IMR-90 (cell line): ENCODE data around the gene TGM5. TPM values are rescaled to one million over a fixed set of nuclear protein-coding genes. Genes with fewer than 3 reads are reported as not detected.

Source experiments
- ATAC-seq: fragments of 200-7000 bp; cut with Tn5 transposase; 2 replicates; pipeline ENCODE4 v1.9.1; 2020; ENCODE audit warnings: low read depth, mild to moderate bottlenecking, moderate library complexity
- BruUV-seq: library from RNA; stranded (reverse); fragments of 400-500 nt; replicated peaks from 2 replicates; lab custom pipeline; 2021; lab: Mats Ljungman, UMichigan
- CTCF ChIA-PET: fragments of 300-600 bp; formaldehyde crosslinking; extraction: SDS; loops from one replicate; lab custom pipeline; 2021; ENCODE audit warnings: antibody characterized with exemption; lab: Yijun Ruan, JAX
- POLR2A ChIA-PET: fragments of 300-600 bp; sonication (Branson Sonifier 250); formaldehyde crosslinking; loops from one replicate; lab custom pipeline; 2022; ENCODE audit warnings: antibody characterized with exemption; ENCODE audit not compliant: unreplicated experiment; lab: Charles Lee
- DNase-seq: peaks from one replicate; pipeline ENCODE4 v3.0.0; 2013
- H2AFZ ChIP-seq: replicated peaks from 2 replicates; pipeline ENCODE3; 2013; ENCODE audit warnings: low read length, mild to moderate bottlenecking; ENCODE audit not compliant: poor library complexity
- H2AK5ac ChIP-seq: 2 replicates; pipeline ENCODE4 v1.6.1; 2013; ENCODE audit warnings: low read depth, low read length, inconsistent platforms
- H2AK9ac ChIP-seq: replicated peaks from 2 replicates; pipeline ENCODE3; 2013; ENCODE audit warnings: mild to moderate bottlenecking, low read depth, low read length, moderate library complexity; ENCODE audit not compliant: poor library complexity
- H2BK120ac ChIP-seq: 2 replicates; pipeline ENCODE4 v1.6.1; 2013; ENCODE audit warnings: low read depth, low read length, inconsistent platforms
- H2BK15ac ChIP-seq: 3 replicates; pipeline ENCODE4 v1.6.1; 2013; ENCODE audit warnings: low read depth, low read length, inconsistent platforms
- H2BK20ac ChIP-seq: 2 replicates; pipeline ENCODE4 v1.6.1; 2013; ENCODE audit warnings: low read depth, mild to moderate bottlenecking, inconsistent platforms, low read length, moderate library complexity
- H2BK5ac ChIP-seq: 2 replicates; pipeline ENCODE4 v1.6.1; 2013; ENCODE audit warnings: mild to moderate bottlenecking, low read depth, low read length, inconsistent platforms; ENCODE audit not compliant: poor library complexity, severe bottlenecking
- H3K14ac ChIP-seq: replicated peaks from 2 replicates; pipeline ENCODE4 v1.6.1; 2013; ENCODE audit warnings: low read depth, low read length, inconsistent platforms
- H3K18ac ChIP-seq: 2 replicates; pipeline ENCODE4 v1.6.1; 2013; ENCODE audit warnings: low read depth, low read length, control low read depth
- H3K23ac ChIP-seq: 2 replicates; pipeline ENCODE4 v1.6.1; 2013; ENCODE audit warnings: low read depth, low read length, inconsistent platforms
- H3K27ac ChIP-seq: 2 replicates; pipeline ENCODE4 v1.5.1; 2013; ENCODE audit warnings: mild to moderate bottlenecking, control low read depth, low read length; ENCODE audit not compliant: insufficient read depth
- H3K27me3 ChIP-seq: 2 replicates; pipeline ENCODE4 v1.6.1; 2013; ENCODE audit warnings: low read length; ENCODE audit not compliant: control insufficient read depth, insufficient read depth
- H3K36me3 ChIP-seq: 2 replicates; pipeline ENCODE4 v1.6.1; 2013; ENCODE audit warnings: low read length, mixed read lengths; ENCODE audit not compliant: control insufficient read depth, insufficient read depth
- H3K4ac ChIP-seq: 2 replicates; pipeline ENCODE4 v1.6.1; 2013; ENCODE audit warnings: low read depth, low read length, inconsistent platforms
- H3K4me1 ChIP-seq: 2 replicates; pipeline ENCODE4 v1.6.1; 2013; ENCODE audit warnings: low read length, mixed read lengths; ENCODE audit not compliant: control insufficient read depth, insufficient read depth
- H3K4me2 ChIP-seq: 2 replicates; pipeline ENCODE4 v1.6.1; 2013; ENCODE audit warnings: low read depth, mild to moderate bottlenecking, control low read depth, low read length, moderate library complexity
- H3K4me3 ChIP-seq: 2 replicates; pipeline ENCODE4 v1.5.1; 2013; ENCODE audit warnings: low read depth, mild to moderate bottlenecking, control low read depth, low read length, moderate library complexity; ENCODE audit not compliant: insufficient read depth
- H3K56ac ChIP-seq: 2 replicates; pipeline ENCODE4 v1.6.1; 2013; ENCODE audit warnings: low read length, inconsistent platforms; ENCODE audit not compliant: insufficient read depth; ENCODE audit errors: extremely low read depth
- H3K79me1 ChIP-seq, 2 experiments: 2 replicates each; pipeline ENCODE4 v1.6.1; 2013; ENCODE audit warnings: low read length in 2 of 2, inconsistent platforms in 1 of 2, low read depth in 1 of 2
- H3K9ac ChIP-seq: 2 replicates; pipeline ENCODE4 v1.6.1; 2013; ENCODE audit warnings: low read depth, low read length, control low read depth
- H3K9me1 ChIP-seq: 2 replicates; pipeline ENCODE4 v1.6.1; 2013; ENCODE audit warnings: low read length, inconsistent platforms; ENCODE audit not compliant: insufficient read depth
- H3K9me3 ChIP-seq: 2 replicates; pipeline ENCODE4 v1.6.1; 2013; ENCODE audit warnings: low read length; ENCODE audit not compliant: control insufficient read depth, insufficient read depth
- H4K20me1 ChIP-seq: 2 replicates; pipeline ENCODE4 v1.6.1; 2013; ENCODE audit warnings: low read length, inconsistent platforms; ENCODE audit not compliant: insufficient read depth
- H4K5ac ChIP-seq: 2 replicates; pipeline ENCODE4 v1.6.1; 2013; ENCODE audit warnings: mild to moderate bottlenecking, low read depth, low read length, control low read depth
- H4K8ac ChIP-seq, 2 experiments: 2 replicates each; pipeline ENCODE4 v1.6.1; 2013; ENCODE audit warnings: low read depth in 2 of 2, low read length in 2 of 2, control low read depth in 1 of 2, inconsistent platforms in 1 of 2
- H4K91ac ChIP-seq: 2 replicates; pipeline ENCODE4 v1.6.1; 2013; ENCODE audit warnings: low read depth, low read length, inconsistent platforms; ENCODE audit not compliant: insufficient read depth
- BHLHE40 ChIP-seq: fragments of 150-350 bp; IDR thresholded peaks from 2 replicates; pipeline ENCODE4 v1.6.1; 2016; ENCODE audit warnings: mild to moderate bottlenecking, low read depth, low read length
- CEBPB ChIP-seq: IDR thresholded peaks from 2 replicates; pipeline ENCODE4 v1.6.1; 2012; ENCODE audit warnings: low read depth, low read length, improper control_type of control experiment
- CHD1 ChIP-seq: IDR thresholded peaks from 2 replicates; pipeline ENCODE4 v1.6.1; 2012; ENCODE audit warnings: low read depth, low read length, improper control_type of control experiment
- CTCF ChIP-seq: conservative IDR thresholded peaks from 2 replicates; pipeline ENCODE4 v1.5.1; 2012; ENCODE audit warnings: mild to moderate bottlenecking, low read depth, low read length, improper control_type of control experiment
- ELK1 ChIP-seq: fragments of 150-350 bp; IDR thresholded peaks from 2 replicates; pipeline ENCODE4 v1.6.1; 2016; ENCODE audit warnings: low read depth, mild to moderate bottlenecking, low read length, moderate library complexity, borderline replicate concordance
- FOS ChIP-seq: fragments of 150-350 bp; IDR thresholded peaks from 2 replicates; pipeline ENCODE4 v1.6.1; 2016; ENCODE audit warnings: low read depth, low read length
- MAFK ChIP-seq: IDR thresholded peaks from 2 replicates; pipeline ENCODE4 v1.6.1; 2012; ENCODE audit warnings: low read depth, low read length, improper control_type of control experiment
- MAZ ChIP-seq: IDR thresholded peaks from 2 replicates; pipeline ENCODE4 v1.6.1; 2012; ENCODE audit warnings: low read depth, mild to moderate bottlenecking, low read length, improper control_type of control experiment, moderate library complexity, borderline replicate concordance
- MXI1 ChIP-seq: IDR thresholded peaks from 2 replicates; pipeline ENCODE4 v1.6.1; 2012; ENCODE audit warnings: low read depth, mild to moderate bottlenecking, low read length, moderate library complexity, borderline replicate concordance
- NFE2L2 ChIP-seq: fragments of 150-350 bp; IDR thresholded peaks from 2 replicates; pipeline ENCODE4 v1.6.1; 2016; ENCODE audit warnings: low read depth, mild to moderate bottlenecking, low read length
- POLR2A ChIP-seq: IDR thresholded peaks from 2 replicates; pipeline ENCODE4 v1.6.1; 2012; ENCODE audit warnings: mild to moderate bottlenecking, low read depth, low read length
- RAD21 ChIP-seq: IDR thresholded peaks from 2 replicates; pipeline ENCODE4 v1.6.1; 2012; ENCODE audit warnings: low read length, improper control_type of control experiment
- RCOR1 ChIP-seq: IDR thresholded peaks from 2 replicates; pipeline ENCODE4 v1.6.1; 2012; ENCODE audit warnings: mild to moderate bottlenecking, low read length, improper control_type of control experiment; ENCODE audit not compliant: insufficient replicate concordance
- RFX5 ChIP-seq: IDR thresholded peaks from 2 replicates; pipeline ENCODE4 v1.8.0; 2012; ENCODE audit warnings: low read depth, mild to moderate bottlenecking, low read length, moderate library complexity
- SMC3 ChIP-seq: fragments of 150-350 bp; IDR thresholded peaks from 2 replicates; pipeline ENCODE4 v1.6.1; 2016; ENCODE audit warnings: low read depth, mild to moderate bottlenecking, antibody characterized with exemption, low read length, moderate library complexity
- USF2 ChIP-seq: fragments of 150-350 bp; IDR thresholded peaks from 2 replicates; pipeline ENCODE4 v1.6.1; 2017; ENCODE audit warnings: mild to moderate bottlenecking, antibody characterized with exemption, low read length, low read depth
- WGBS, 2 experiments: methylation state at CpG; one replicate each; pipeline versions ENCODE4 v1.1.5 to v1.1.7; 2013; ENCODE audit warnings: missing lambda C conversion rate in 2 of 2; ENCODE audit not compliant: insufficient read length in 1 of 2; ENCODE audit errors: extremely low coverage in 2 of 2; 5-methylcytosine and 5-hydroxymethylcytosine counted together
- dilution Hi-C: fragments of 300-500 bp; cut with HindIII; formaldehyde crosslinking; loops from one replicate; pipeline ENCODE4 v1.14.3; 2018; ENCODE audit warnings: low sequenced_read_pairs; ENCODE audit not compliant: unreplicated experiment
- in situ Hi-C: fragments of 300-500 bp; cut with MboI; formaldehyde crosslinking; loops from 3 replicates; pipeline ENCODE4 v1.14.3; 2019; ENCODE audit warnings: low sequenced_read_pairs, inconsistent platforms, mixed read lengths
- intact Hi-C: fragments of 100-400 bp; cut with micrococcal nuclease; formaldehyde crosslinking; loops from 2 replicates; pipeline ENCODE4 v1.10.0; 2022
- polyA plus RNA-seq, 3 experiments: library from polyadenylated mRNA; depleted of rRNA; stranded (reverse); fragments of >200 nt; gene quantifications; 2 replicates each; pipeline ENCODE4 v1.2.3, GENCODE V29; 2012; ENCODE audit warnings: low replicate concordance in 1 of 3
- total RNA-seq: library from RNA; depleted of rRNA; stranded (reverse); fragments of >200 nt; gene quantifications from 2 replicates; pipeline ENCODE4 v1.2.3, GENCODE V29; 2012

The TGM5 gene
- total and polyA plus RNA-seq, 2 of the 4 experiments (the other 2 are of a cell fraction) = not detected

- H3K27me3 ChIP-seq = peaks cover 48% of the 10 kb centered on the region
- ChIA-PET CTCF (no interaction called here), POLR2A (no interaction called here)
- H3K27ac ChIP-seq = no peak overlapping the region
- H2BK15ac ChIP-seq = no peak overlapping the region
- no peak overlapping the region for H4K8ac ChIP-seq
- dilution Hi-C loops (no loop called here), in situ Hi-C loops (no loop called here), intact Hi-C loops (no loop called here)
- no peaks in the 10 kb centered on the region for H3K79me1 ChIP-seq
- H4K20me1 ChIP-seq = no peaks in the 10 kb centered on the region
- H3K9me3 ChIP-seq = no peaks in the 10 kb centered on the region
- H3K9ac ChIP-seq = no peak overlapping the region
- no peaks in the 10 kb centered on the region for H3K4me1 ChIP-seq
- no peak overlapping the region for H3K4ac ChIP-seq
- no peaks in the 10 kb centered on the region for H3K36me3 ChIP-seq
- no peak overlapping the region for H3K18ac ChIP-seq
- H4K91ac ChIP-seq = no peak overlapping the region
- H3K14ac ChIP-seq = no peak overlapping the region
- H2AK9ac ChIP-seq = no peak overlapping the region
- no peak overlapping the region for H3K23ac ChIP-seq
- H3K4me3 ChIP-seq = no peak overlapping the region
- DNase-seq = no peak
- no peak overlapping the region for H2BK20ac ChIP-seq
- H3K56ac ChIP-seq = no peak overlapping the region
- H2AK5ac ChIP-seq = no peak overlapping the region
- BruUV-seq = no TSS peak
- ATAC-seq = no peak
- H3K4me2 ChIP-seq = no peak overlapping the region
- H2AFZ ChIP-seq = no peak overlapping the region
- no peak overlapping the region for H2BK120ac ChIP-seq
- WGBS, 2 experiments = no CpG with 5 or more reads among the region's 2 CpGs
- H2BK5ac ChIP-seq = no peak overlapping the region
- H4K5ac ChIP-seq = no peak overlapping the region
- TF ChIP-seq RAD21 = no peak
- TF ChIP-seq CHD1 = no peak
- no peak for TF ChIP-seq MAFK
- no peak for TF ChIP-seq MAZ
- no peak for TF ChIP-seq FOS
- no peak for TF ChIP-seq MXI1
- no peak for TF ChIP-seq BHLHE40
- no peak for TF ChIP-seq CEBPB
- TF ChIP-seq ELK1 = no peak
- no peak for TF ChIP-seq RFX5
- no peak for TF ChIP-seq USF2
- TF ChIP-seq CTCF = no peak
- TF ChIP-seq POLR2A = no peak
- no peak for TF ChIP-seq SMC3
- TF ChIP-seq RCOR1 = no peak
- no peak for TF ChIP-seq NFE2L2
- no peaks in the 10 kb centered on the region for H3K9me1 ChIP-seq
These were observed 11.4 kb downstream of the TGM5 start for GRCh38 chr15:43255376-43255775.
